K562 (cell line): ENCODE measurements around the gene ABCB9. TPM values are rescaled to one million over a fixed set of nuclear protein-coding genes. Genes with fewer than 3 reads are reported as not detected.

Source experiments
- ATAC-seq: fragments of 200-7000 bp; cut with Tn5 transposase; 3 replicates; pipeline ENCODE4 v1.9.1; 2020; ENCODE audit warnings: moderate library complexity
- BruUV-seq: library from RNA; stranded (reverse); fragments of 400-500 nt; replicated peaks from 2 replicates; lab custom pipeline; 2021; lab: Mats Ljungman, UMichigan
- CTCF ChIA-PET: fragments of 300-600 bp; formaldehyde crosslinking; extraction: SDS; loops from one replicate; lab custom pipeline; 2021; ENCODE audit warnings: low intra/inter-chr PET ratio; lab: Yijun Ruan, JAX
- POLR2A ChIA-PET: fragments of 300-600, 350-650 bp; sonication (Branson Sonifier 250); formaldehyde crosslinking; extraction: SDS; loops from one replicate; lab custom pipeline; 2021; ENCODE audit warnings: antibody characterized with exemption, inconsistent platforms; lab: Yijun Ruan, JAX
- DNase-seq, 4 experiments: peaks; one replicate each; pipeline versions ENCODE4 v3.0.0 to v3.0.0-alpha.2; 2011 to 2018; ENCODE audit warnings: low spot score in 3 of 4, mixed read lengths in 3 of 4; ENCODE audit errors: extremely low read depth in 1 of 4
- FAIRE-seq: peaks from 2 replicates; lab custom pipeline; 2011; peaks lifted over from hg19 to GRCh38; lab: Jason Lieb, UNC
- H2AFZ ChIP-seq: 2 replicates; pipeline ENCODE4 v1.6.0; 2011; ENCODE audit warnings: low read depth, low read length, control low read depth, inconsistent platforms
- H3K27ac ChIP-seq: fragments of 200-600 bp; 3 replicates; pipeline ENCODE4 v1.8.0; 2011; ENCODE audit warnings: low read depth, mild to moderate bottlenecking, control low read depth, inconsistent platforms, low read length, moderate library complexity, mixed read lengths; ENCODE audit errors: extremely low read depth
- H3K27me3 ChIP-seq, 2 experiments: fragments of 300-600 bp in 1 of 2; 2 replicates in 1 of 2; 3 replicates in 1 of 2; pipeline versions ENCODE4 v1.6.0 to v1.8.0; 2011; ENCODE audit warnings: inconsistent platforms in 2 of 2, low read length in 2 of 2, mild to moderate bottlenecking in 1 of 2, mixed read lengths in 1 of 2, moderate library complexity in 1 of 2; ENCODE audit not compliant: control insufficient read depth in 2 of 2, insufficient read depth in 2 of 2
- H3K36me3 ChIP-seq: fragments of 300-600 bp; 3 replicates; pipeline ENCODE4 v1.8.0; 2011; ENCODE audit warnings: mild to moderate bottlenecking, low read length, inconsistent platforms; ENCODE audit not compliant: control insufficient read depth, insufficient read depth
- H3K4me1 ChIP-seq, 2 experiments: fragments of 200-600 bp in 1 of 2; replicated peaks in 1 of 2; 2 replicates in 1 of 2; 3 replicates in 1 of 2; pipeline versions ENCODE4 v1.5.1 to v1.8.0; 2011; ENCODE audit warnings: inconsistent platforms in 2 of 2, low read length in 2 of 2, mild to moderate bottlenecking in 1 of 2, mixed read lengths in 1 of 2, moderate library complexity in 1 of 2; ENCODE audit not compliant: control insufficient read depth in 2 of 2, insufficient read depth in 2 of 2
- H3K4me2 ChIP-seq: 2 replicates; pipeline ENCODE4 v1.6.1; 2011; ENCODE audit warnings: low read length, control low read depth, inconsistent platforms, mixed read lengths; ENCODE audit not compliant: insufficient read depth
- H3K4me3 ChIP-seq: fragments of 200-600 bp; sonication (generic), shearing (Covaris generic); 2 replicates; pipeline ENCODE4 v1.5.1; 2016; ENCODE audit warnings: control low read depth, inconsistent platforms
- H3K79me2 ChIP-seq: fragments of 200-600 bp; 3 replicates; pipeline ENCODE4 v1.8.0; 2011; ENCODE audit warnings: low read length, inconsistent platforms; ENCODE audit not compliant: control insufficient read depth, insufficient read depth
- H3K9ac ChIP-seq, 2 experiments: 2 replicates each; pipeline versions ENCODE4 v1.6.0 to v1.6.1; 2011; ENCODE audit warnings: low read depth in 2 of 2, low read length in 2 of 2, control low read depth in 1 of 2, inconsistent platforms in 1 of 2, mild to moderate bottlenecking in 1 of 2, mixed read lengths in 1 of 2; ENCODE audit not compliant: insufficient read depth in 1 of 2
- H3K9me1 ChIP-seq: one replicate; pipeline ENCODE4 v1.6.0; 2011; ENCODE audit warnings: inconsistent platforms, mild to moderate bottlenecking, low read length, moderate library complexity; ENCODE audit not compliant: control insufficient read depth, insufficient read depth
- H3K9me3 ChIP-seq: replicated peaks from 2 replicates; pipeline ENCODE4 v1.5.1; 2011; ENCODE audit warnings: low read depth, low read length, inconsistent platforms; ENCODE audit not compliant: control insufficient read depth, insufficient read depth
- H4K20me1 ChIP-seq: replicated peaks from 2 replicates; pipeline ENCODE4 v1.6.1; 2011; ENCODE audit warnings: low read length, inconsistent platforms, mixed read lengths; ENCODE audit not compliant: control insufficient read depth, insufficient read depth
- EGR1 ChIP-seq: fragments of 450-650 bp; conservative IDR thresholded peaks from 2 replicates; pipeline ENCODE4 v1.6.1; 2017; ENCODE audit warnings: mild to moderate bottlenecking
- HMGN3 ChIP-seq: IDR thresholded peaks from 2 replicates; pipeline ENCODE4 v1.6.1; 2011; ENCODE audit warnings: borderline replicate concordance, low read depth, mild to moderate bottlenecking, mixed read lengths, low read length; ENCODE audit not compliant: insufficient read length; ENCODE audit errors: extremely low read depth
- NFIC ChIP-seq: fragments of 450-650 bp; IDR thresholded peaks from 2 replicates; pipeline ENCODE4 v1.6.1; 2017; ENCODE audit warnings: mild to moderate bottlenecking, inconsistent platforms
- RBFOX2 ChIP-seq: fragments of 200-400 bp; formaldehyde crosslinking; IDR thresholded peaks from 2 replicates; pipeline ENCODE4 v1.6.1; 2017; ENCODE audit warnings: low read depth, mild to moderate bottlenecking, low read length, moderate library complexity
- ZNF584 ChIP-seq: fragments of 200-800 bp; sonication (Bioruptor generic); IDR thresholded peaks from 2 replicates; pipeline ENCODE4 v1.6.1; 2016; ENCODE audit warnings: low read depth, mild to moderate bottlenecking, missing genetic modification characterization, missing compliant biosample characterization
- WGBS: fragments of 100-300 bp; shearing (Covaris generic); methylation state at CpG from one replicate; pipeline ENCODE4 v1.1.6; 2016; ENCODE audit warnings: low coverage, mixed read lengths; ENCODE audit not compliant: insufficient coverage; ENCODE audit errors: missing lambda C conversion rate; 5-methylcytosine and 5-hydroxymethylcytosine counted together
- in situ Hi-C: fragments of 300-500 bp; cut with MboI; formaldehyde crosslinking; loops from 4 replicates; pipeline ENCODE4 v1.15.0; 2018; ENCODE audit warnings: inconsistent platforms, mixed read lengths
- intact Hi-C: fragments of 100-400 bp; cut with micrococcal nuclease; formaldehyde crosslinking; loops from 2 replicates; pipeline ENCODE4 v1.14.2; 2022
- polyA plus RNA-seq, 8 experiments: library from polyadenylated mRNA; depleted of rRNA in 4 of 8; stranded (reverse) in 5 of 8; unstranded in 3 of 8; fragments of >200 nt; fragmentation: Nextera tagmentation in 2 of 8; fragmentation: Illumina TruSeq in 1 of 8; extraction: Ambion mirVana in 2 of 8; extraction: Trizol in 1 of 8; gene quantifications; 2 replicates each; pipeline versions ENCODE4 v1.2.1 to v1.2.3, GENCODE V29; 2011 to 2014; ENCODE audit warnings: inconsistent platforms in 1 of 8, missing spikeins in 1 of 8
- total RNA-seq, 7 experiments: library from RNA; depleted of rRNA in 6 of 7; stranded (reverse); fragments of >200 nt in 6 of 7; fragmentation: Illumina TruSeq in 2 of 7; extraction: Trizol in 2 of 7; gene quantifications; 2 replicates each; pipeline versions ENCODE4 v1.2.1 to v1.2.3, GENCODE V29; 2011 to 2021; ENCODE audit warnings: low replicate concordance in 1 of 7

ABCB9 gene
- total and polyA plus RNA-seq, 9 of the 15 experiments (the other 6 are each of a cell fraction or from before 2014, with no cell fraction given) = 0.20 to 12.6 (median 6.2) TPM

DNA sequence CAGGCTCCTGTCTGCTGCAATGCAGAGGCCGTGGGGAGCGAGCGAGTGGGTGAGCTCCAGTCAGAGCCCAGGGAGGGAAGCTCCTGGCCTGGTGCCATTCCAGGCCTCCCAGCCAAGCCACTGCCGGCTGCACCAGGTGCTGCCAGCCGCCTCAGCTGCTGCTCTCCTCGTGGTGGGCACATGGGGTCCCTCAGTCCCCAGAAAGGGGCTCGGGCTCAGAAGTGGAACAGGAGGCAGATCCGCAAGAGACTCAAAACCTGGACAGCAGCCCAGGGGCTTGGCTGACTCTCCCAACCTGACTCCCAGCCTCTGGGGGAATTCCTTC lies 2.4 kb downstream of the ABCB9 start:
- TF ChIP-seq ZNF584 (no peak), RBFOX2 (peak; percentile 37; the same call in 1 of the 2 replicates), EGR1 (peak; percentile 70; the same call in 1 of the 2 replicates), HMGN3 (peak; percentile 34), NFIC (peak; percentile 62)
- CTCF ChIA-PET = no interaction called here
- DNase-seq (no peak), FAIRE-seq (no peak), ATAC-seq (no peak)
- peaks cover 11% of the 10 kb centered on the region; the same call in 2 of the 3 replicates for H3K36me3 ChIP-seq
- H3K4me2 ChIP-seq = peak overlapping the region; percentile 23; the same call in 1 of the 2 replicates
- no peaks in the 10 kb centered on the region for H3K9me3 ChIP-seq
- peaks cover 33 to 56% of the 10 kb centered on the region in 2 experiments for H3K4me1 ChIP-seq
- peaks cover 11% of the 10 kb centered on the region for H3K79me2 ChIP-seq
- H2AFZ ChIP-seq = no peak overlapping the region
- no TSS peak for BruUV-seq
- H3K4me3 ChIP-seq = no peak overlapping the region
- POLR2A ChIA-PET = interaction anchor here (0.6 to 1.1 kb wide), 4 partner anchors 12 to 286 kb away, joined by 3 to 8 read pairs (median 3); partner anchors contain the start of gene OGFOD2
- WGBS = 70% methylated on average over 5 of the region's 8 CpGs
- peak overlapping the region in 1 of 2 experiments; percentile 91; a peak in 2 of 4 replicates for H3K9ac ChIP-seq
- intact Hi-C loops (loop anchor here (5.0 kb wide), 1 partner anchor 268 kb away; the partner anchor contains the start of genes MPHOSPH9 and MTRFR), in situ Hi-C loops (no loop called here)
- peaks cover 10% of the 10 kb centered on the region for H3K9me1 ChIP-seq
- H4K20me1 ChIP-seq = peaks cover 3% of the 10 kb centered on the region; the same call in 1 of the 2 replicates
- peak overlapping the region; percentile 58; the same call in 1 of the 3 replicates for H3K27ac ChIP-seq
- no peaks in the 10 kb centered on the region for H3K27me3 ChIP-seq
